HG03571 (cell line): ENCODE results near the gene PBLD.
"Not testable (repeated sequence)": the region's sequence is repeated elsewhere in the genome, so short reads cannot be mapped to it uniquely, and the experiment has no call there.

Experiments
- ATAC-seq: cut with Tn5 transposase; IDR thresholded peaks from one replicate; pipeline ENCODE4 v1.9.1; 2021; ENCODE audit not compliant: unreplicated experiment

The PBLD gene

DNA sequence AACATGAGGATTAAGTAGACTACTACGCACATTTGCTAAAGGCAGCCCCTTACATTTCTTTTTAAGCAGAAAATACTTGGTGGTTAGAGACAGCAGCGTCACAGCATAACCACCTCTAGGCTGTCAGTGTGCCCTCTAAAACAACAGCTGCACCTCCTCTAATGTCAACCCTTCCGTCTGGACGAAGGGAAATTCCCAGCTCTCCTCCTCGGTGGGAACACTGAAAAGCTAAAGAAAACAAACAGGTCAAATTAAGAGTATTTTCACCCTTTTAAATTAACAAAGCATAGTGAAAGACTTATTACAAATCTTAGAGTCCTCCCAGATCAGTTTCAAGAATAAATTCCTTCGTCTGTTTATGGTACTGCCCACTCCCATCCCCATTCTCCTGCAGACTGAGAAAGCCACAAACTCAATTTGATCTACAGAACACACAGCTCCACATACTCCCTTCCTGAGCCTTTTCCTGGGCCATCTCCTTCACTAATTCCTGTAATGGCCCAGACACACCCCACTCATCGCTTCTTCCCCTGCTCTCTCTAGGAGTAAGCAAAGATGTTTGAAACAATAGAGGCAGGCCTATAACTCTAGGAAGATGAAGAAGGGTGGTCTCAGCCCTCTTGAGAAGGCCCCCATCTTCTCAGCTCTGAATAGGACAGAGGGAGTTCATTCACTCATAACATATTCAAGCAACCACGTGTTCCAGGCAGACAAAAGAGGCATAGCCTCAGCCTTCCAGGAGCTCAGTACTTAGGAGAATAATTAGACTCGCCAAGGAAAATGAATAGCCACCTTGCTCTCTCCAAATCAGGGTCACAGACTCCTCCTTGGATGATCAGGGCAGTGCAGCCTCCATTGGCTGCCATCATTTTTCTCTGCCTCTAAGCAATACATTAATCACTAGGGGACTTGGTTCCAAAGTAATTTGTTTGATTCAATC is 48.4 kb downstream of the PBLD start:
- no peak for ATAC-seq

DNA sequence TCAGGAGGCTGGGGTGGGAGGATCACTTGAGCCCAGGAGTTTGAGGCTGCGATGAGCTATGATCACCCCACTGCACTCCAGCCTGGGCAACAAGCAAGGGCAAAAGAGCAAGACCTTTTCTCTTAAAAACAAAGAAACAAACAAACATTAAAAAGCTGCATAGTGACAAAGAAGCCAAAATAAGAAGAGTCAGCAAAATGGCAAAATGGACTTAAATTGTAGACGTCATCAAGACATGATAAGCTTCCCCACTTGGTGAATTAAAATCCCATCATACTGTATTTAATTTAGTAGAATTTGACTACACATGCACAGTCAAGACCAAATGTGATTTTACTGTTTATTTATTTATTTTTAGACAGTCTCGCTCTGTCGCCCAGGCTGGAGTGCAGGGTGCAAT is 52.0 kb downstream of the PBLD start:
- no peak for ATAC-seq

DNA sequence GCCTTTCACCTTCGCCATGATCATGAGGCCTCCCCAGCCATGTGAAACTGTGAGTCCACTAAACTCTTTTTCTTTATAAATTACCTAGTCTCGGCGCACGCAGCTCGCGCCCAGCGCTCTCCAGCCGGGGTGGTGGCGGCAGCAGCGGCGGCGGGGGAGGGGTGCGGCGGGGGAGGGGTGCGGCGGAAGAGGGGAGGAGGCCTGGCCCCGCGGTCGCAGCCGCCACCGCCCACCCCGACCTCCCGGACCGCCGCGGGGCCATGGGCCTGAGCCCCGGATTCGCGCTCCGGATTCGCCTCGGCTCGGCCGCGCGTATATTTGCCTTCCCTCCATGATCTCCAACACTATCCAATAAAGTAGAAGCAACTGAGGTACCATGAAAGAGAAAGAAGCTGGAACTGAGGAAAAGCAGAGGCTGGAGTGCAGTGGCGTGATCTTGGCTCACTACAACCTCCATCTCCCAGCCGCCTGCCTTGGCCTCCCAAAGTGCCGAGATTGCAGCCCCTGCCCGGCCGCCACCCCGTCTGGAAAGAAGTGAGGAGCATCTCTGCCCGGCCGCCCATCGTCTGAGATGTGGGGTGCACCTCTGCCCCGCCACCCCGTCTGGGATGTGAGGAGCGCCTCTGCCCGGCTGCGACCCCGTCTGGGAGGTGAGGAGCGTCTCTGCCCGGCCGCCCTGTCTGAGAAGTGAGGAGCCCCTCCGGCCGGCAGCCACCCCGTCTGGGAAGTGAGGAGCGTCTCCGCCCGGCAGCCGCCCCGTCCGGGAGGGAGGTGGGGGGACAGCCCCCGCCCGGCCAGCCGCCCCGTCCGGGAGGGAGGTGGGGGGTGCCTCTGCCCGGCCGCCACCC is 53.6 kb downstream of the PBLD start:
- ATAC-seq = not testable (repeated sequence)

DNA sequence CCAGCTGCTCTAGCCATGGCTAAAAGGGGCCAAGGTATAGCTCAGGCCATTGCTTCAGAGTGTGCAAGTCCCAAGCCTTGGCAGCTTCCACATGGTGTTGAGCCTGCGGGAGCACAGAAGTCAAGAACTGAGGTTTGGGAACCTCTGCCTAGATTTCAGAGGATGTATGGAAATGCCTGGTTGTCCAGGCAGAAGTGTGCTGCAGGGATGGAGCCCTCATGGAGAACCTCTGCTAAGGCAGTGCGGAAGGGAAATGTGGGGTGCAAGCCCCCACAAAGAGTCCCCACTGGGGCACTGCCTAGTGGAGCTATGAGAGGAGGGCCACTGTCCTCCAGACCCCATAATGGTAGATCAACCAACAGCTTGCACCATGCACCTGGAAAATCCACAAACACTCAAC is 54.9 kb downstream of the PBLD start:
- not testable (repeated sequence) for ATAC-seq

DNA sequence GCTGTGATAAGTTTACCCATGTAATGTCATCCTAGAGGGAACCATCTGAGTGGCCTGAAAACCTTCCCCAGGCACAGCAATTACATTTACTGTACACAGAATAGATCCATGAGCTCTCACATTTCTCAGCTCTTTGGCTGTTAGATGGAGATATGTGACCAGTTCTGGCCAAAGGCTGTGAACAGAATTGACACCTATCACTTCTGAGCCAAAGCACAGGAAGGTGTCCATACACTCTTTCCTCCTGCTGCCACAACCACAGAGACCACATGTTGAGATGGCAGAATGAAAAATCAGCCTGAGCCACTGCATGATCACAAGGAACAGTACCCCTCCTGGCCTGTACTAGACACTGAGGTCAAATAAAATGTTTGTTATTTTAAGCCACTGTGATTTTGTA is 56.5 kb downstream of the PBLD start:
- no peak for ATAC-seq

DNA sequence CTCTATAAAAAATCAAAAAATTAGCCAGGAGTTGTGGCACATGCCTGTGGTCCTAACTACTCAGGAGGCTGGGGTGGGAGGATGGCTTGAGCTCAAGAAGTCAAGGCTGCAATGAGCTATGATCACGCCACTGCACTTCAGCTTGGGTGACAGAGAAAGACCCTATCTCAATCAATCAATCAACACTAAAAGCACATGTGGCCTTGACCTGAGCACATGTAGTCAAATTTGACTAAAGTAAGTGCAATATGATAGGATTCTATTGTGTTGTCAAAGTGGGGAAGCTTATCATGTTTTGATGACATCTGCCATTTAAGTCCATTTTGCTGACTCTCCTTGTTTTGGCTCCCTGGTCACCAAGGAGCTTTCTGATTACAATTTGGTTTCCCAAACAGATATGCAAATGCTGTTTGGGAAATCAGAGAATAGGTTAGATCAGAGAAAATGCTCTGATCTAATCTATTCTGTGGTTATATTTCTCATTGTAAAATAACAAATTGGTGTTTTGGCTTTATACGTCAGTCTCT is 57.1 kb downstream of the PBLD start:
- no peak for ATAC-seq

DNA sequence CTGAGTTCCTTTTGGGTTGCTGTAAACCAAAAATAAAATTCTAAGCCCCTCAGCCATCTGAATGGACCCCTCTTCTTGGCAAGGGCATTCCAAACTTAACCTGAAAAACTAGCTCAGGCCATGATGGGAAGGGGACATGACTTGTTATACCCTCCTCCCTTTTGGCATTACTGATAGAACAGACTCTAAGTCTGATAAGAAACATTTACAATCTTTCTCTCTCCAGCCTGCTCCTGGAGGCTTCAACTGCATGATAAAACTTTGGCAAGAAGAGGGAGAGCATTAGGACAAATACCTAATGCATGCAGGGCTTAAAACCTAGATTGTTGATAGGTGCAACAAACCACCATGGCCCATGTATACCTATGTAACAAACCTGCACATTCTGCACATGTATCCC is 59.9 kb downstream of the PBLD start:
- ATAC-seq = no peak

DNA sequence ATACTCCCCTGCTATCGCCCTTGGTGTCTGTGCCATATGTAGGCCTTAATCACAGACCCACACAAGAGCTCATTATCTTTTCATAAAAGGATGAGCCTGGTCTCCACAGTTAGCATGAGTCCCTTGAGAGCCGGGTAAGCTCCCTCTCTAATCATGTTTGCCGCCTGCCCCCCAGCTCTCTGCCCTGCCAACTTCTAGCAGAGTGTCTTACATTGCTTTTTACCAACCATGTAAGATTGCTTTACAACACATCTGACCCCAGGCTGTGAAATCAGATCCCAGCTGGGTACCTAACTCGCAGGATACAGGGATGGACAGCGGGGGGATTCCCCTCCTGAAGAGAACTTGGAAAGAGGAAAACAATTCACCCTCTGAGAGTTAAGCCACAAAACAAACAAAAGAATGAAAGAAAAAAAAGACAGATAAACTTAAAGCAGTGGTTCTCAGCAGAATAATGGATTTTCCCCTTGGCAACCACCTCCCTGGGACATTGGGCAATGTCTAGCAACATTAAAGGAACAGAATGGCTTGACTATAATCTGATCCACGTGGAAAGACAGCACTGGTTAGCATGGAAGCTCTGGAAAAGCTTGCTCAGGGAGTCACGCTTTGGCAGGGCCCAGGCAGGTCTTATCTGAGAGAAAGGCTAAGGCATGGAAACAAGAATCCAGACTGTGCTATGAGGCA is 61.4 kb downstream of the PBLD start:
- ATAC-seq = no peak

DNA sequence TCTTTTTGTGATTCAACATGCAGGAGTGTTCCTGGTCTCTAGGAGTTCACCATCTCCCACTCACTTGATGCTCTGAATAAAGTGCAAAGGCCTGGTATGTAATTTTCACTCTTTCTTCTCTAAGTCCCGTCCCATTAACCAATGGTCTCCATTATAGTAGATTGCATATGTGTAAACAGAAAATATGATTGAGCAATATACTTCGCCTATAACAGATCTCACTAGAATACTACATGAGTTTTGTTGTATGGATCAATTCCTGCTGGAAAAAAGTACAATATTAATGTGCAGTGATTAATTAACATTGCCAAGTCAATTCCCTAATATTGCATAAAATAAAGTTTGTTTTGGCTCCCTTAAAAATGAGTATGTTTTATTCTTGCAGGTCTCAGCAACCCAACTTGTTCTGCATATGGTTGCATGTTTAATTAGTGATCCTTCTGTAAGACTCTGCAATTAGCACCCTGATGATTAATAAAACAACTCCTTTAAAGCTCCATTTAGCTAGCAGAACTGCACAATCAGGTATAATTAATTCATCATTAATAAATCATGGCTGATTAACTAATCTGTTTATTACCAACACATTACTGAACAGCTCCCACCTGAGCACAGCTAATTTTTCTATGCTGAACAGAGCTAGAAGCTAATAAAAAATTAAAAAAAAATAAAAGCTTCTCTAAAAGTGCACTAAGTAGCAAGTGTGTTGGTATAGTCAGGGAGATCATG is 63.0 kb downstream of the PBLD start:
- no peak for ATAC-seq

DNA sequence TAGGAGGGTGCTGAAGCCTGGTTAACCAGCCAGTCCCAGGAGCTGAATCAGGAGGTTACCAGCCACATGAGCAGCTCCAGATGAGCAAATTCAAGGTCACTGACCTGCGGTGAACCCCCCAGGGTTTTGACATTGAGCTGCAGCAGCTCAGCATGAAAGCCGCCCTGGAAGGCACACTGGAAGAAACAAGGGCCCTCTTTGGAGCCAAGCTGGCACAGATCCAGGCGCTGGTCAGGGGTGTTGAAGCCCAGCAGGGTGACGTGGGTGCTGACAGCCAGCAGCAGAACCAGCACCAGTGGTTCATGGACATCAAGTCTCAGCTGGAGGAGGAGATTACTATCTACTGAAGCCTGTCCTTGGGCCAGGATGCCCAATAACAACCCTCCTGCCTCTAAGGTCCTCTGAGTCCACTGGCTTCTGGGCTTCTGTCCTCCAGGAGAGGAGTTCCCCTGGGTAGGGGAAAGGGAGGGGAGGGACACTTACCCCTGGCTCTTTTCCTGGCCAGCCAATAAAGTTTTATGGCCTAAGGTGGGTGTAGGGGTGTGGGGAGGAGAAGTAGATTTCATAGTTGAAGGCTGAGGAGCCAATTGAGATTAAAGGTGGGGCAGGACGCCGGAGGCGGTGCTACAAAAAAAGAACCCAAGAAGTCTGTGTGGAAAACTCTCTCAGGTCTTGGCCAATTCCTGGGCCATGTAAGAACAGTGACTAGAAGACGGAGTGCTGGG is 71.4 kb downstream of the PBLD start:
- no peak for ATAC-seq

DNA sequence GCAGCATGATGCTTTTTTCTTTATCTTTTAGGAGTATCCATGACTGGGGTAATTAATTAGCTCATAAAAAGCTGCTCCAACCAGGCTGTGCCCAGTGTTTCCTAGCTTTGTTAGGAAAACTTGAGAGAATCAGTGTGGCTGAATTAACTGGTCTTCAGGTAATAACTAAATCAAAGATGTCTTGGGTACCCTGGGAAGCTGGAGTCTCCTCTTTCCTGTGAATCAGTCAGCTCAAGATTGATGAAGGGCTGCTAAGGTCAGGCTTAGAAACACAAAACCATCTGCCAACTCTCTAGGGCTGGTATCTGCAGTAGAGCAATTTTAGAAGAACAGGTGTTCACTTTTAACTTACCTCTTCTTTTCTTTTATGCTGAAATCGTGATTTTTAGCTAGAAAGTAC is 79.4 kb downstream of the PBLD start:
- no peak for ATAC-seq

DNA sequence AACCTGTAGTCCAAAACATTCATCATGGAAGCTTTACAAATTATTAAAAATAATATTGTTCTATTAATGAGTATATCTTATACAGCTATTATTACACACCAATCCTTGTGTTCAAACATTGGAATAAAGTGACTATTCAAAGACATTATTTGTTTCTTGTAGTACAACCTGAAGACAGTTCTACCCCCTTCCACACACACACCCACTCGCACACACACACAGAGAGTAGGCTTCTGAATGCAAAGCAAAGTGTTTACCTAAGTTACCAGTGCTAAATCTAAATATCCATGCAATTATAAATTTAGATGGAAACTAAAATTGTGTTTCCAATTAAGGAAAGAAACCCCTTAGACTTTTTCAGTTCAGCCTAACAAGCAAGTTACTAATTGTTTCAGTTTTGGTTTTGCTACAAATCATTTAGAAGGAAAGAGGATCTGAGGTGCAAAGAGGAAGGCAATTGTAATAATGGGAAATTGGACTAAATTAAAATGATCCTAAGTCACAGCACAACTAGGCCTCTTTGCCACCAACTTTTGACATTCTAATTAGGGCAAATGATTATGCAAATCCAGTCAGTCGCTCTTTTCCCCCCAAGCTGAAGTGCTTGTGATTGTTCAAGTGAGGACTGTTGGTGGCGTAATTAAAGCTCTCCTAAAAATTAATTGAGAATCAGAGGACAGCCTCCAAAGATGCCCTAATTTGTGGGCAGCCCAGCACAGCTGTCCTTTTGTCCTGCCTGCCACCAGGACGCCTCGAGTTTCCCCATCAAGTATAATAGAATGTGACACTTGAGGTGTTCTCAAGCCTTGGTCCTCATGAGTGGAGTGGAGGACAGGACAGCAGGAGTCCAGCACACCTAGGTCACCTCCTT is 80.9 kb downstream of the PBLD start:
- ATAC-seq = no peak

DNA sequence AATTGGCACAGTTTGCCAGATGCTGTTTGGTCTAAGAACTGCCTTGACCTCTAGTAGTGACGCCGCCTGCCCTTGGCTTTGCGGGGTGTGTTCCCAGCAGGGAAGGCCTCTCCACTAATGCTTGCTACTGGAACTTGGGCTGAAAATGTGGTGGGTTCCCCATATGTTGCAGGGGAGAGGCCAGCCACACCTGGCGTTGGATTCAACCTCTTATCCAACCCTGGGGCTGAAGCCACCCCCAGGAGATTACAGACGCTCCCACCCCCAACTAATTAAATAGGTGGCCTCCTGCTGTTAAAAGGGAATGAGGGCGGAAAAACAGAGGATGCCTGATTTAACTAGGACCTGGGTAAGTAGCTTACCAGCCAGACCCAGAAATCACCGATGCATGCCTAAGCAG is 81.6 kb downstream of the PBLD start:
- ATAC-seq = no peak

DNA sequence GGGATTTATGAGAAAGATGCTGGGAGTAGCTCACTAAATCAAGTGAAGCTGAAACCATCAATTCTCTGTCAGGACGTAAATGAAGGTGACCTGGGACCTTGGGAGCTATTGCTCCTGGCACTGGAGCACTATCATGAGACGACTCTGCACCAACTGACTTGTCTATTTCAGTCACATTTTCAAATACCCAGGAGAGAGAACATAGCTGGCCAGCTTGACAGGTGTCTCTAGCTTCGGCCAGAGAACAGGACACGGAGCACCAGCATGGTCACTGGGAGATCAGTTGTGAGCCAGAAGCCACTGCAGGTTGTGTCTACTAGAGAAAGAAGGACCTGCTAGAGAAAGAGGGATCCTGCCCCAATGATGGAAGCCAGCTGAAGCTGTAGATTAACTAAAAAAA is 83.4 kb downstream of the PBLD start:
- no peak for ATAC-seq

DNA sequence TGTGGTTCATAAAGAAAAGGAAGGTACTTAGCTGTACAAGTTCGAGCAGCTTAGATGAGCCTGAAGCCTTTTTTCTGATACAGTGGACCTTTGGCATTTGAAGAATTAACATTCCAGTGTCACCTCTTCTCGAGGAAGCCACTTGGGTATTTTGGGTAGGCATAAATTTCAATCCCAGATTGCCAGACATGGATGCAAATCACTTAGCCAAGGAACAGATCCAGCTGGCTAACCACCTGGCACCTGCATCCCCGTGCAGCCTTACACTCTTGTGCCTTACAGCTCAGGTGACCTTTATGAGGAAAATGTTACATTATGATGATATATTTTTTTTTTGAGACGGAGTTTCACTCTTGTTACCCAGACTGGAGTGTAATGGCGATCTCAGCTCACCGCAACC is 84.8 kb downstream of the PBLD start:
- ATAC-seq = no peak

DNA sequence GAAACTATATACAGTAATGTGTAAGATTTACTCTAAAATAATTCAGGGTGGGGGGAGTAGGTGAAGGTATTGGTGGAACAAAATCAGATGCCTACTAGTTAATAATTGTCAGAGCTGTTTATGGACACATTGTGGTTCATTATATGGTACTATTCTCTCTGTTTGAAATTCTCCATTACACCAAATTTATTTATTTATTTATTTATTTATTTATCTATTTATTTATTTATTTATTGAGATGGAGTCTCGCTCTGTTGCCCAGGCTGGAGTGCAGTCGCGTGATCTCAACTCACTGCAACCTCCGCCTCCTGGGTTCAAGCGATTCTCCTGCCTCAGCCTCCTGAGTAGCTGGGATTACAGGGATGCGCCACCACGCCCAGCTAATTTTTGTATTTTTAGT is 86.3 kb downstream of the PBLD start:
- not testable (repeated sequence) for ATAC-seq

DNA sequence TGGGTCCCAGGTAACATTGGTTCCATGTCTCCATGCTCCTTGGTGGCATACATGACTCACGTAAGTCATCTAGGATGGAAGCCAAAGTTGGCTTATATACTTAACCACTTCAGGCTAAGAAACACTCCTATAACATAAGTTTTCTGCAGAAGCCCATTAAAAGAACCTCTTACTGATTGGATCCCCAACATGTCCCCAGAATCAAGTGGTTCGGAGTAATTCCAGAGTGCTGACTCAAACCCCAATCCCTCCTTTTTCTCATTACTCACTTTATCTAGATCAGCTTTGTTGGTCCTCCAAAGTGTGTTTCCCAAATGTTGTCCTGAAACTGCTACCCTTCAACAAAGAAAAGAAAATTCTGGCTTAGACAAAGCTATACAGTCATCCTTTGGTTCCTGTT is 90.7 kb downstream of the PBLD start:
- ATAC-seq = no peak

DNA sequence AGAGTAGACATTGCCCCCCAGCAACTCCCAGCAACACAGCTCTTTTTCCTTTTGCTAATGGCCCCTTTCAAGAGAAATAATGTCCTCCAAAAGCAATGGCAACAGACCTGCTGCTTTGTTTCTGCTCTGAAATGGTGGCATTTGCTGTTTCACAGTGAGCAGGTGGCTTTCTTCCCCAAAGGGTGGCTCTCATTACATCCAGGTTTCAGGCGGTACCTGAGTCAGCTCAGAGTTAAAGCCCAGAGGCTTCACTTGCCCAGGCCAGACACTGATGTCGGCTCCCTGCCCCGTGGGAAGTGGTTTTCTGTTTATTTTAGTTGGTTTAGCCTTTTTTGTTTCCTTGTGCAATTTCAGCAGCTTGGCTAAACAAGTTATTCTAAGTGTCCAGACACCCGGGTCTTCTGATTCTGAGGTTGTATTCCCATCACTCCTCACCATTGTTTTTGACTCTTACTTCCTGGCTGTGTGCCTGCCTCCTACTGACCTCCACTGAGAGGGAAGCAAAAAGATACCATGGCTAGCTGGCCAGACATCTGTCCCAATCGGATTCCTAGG is 93.1 kb downstream of the PBLD start:
- no peak for ATAC-seq

DNA sequence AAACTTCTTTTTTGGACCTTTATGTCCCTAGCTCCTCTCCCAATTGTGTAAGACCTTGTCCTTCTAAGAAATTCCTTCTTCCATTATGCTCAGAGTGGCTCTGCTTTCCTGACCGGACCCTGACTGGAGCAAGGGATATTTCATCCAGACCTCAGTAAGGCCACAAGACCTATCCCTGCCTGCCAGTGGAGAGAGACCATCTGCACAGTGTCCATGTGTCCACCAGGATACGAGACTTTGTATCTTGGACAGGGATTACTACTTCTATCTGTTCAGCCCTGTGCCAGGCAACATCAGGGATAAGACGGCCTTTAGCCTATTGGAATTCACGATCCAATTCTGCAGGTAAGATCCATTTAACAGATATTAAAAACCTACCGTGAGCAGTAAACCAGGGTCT is 93.7 kb downstream of the PBLD start:
- no peak for ATAC-seq
